ENCODE results near the gene LPXN. TPM values are rescaled to one million over a fixed set of nuclear protein-coding genes. Genes with fewer than 3 reads are reported as not detected.

The LPXN gene
- total RNA-seq, 4 donors from 2014 or later, result 10.0 to 18.7 (median 16.0) TPM

- WGBS, 2 donors (ENCODE audit: low coverage in 1 of 2), result 40 to 89% methylated on average over 1 to 8 of the region's 8 CpGs
- no peak overlapping the region for H3K27ac ChIP-seq
- TF ChIP-seq POLR2AphosphoS5 (IDR thresholded peaks at IDR 0.05) (no peak), CTCF (IDR thresholded peaks at IDR 0.05) (no peak)
- H3K27me3 ChIP-seq, result no peaks in the 10 kb centered on the region
- H3K9me3 ChIP-seq, result no peaks in the 10 kb centered on the region
- no peak overlapping the region for H3K4me3 ChIP-seq
- in situ Hi-C loops (cut with MboI; ENCODE audit: low pct_ligation_motif_present in 1 of 4, low pct_unique_long_range_greater_than_20kb in 1 of 4, low sequenced_read_pairs in 3 of 4) (no loop called here), intact Hi-C loops (cut with DNase I; ENCODE audit: low total_unique reads) (no loop called here)
- peaks cover 0 to 46% (median 19%) of the 10 kb centered on the region in 4 donors for H3K36me3 ChIP-seq
- H3K4me1 ChIP-seq, result peaks cover 3 to 31% (median 19%) of the 10 kb centered on the region in 4 donors
- DNase-seq, result no peak
Measured at GRCh38 chr11:58609723-58610122, 34.1 kb upstream of the LPXN start.

- no peaks in the 10 kb centered on the region for H3K27me3 ChIP-seq
- intact Hi-C loops (cut with DNase I; ENCODE audit: low total_unique reads), result no loop called here
- 76 to 82% methylated on average over 2 to 5 of the region's 5 CpGs for WGBS, 2 donors (ENCODE audit: low coverage in 1 of 2)
- in situ Hi-C loops (cut with MboI; ENCODE audit: low pct_ligation_motif_present in 1 of 4, low pct_unique_long_range_greater_than_20kb in 1 of 4, low sequenced_read_pairs in 3 of 4), result no loop called here
- H3K27ac ChIP-seq, result no peak overlapping the region
- H3K4me1 ChIP-seq, result peaks cover 3 to 34% (median 21%) of the 10 kb centered on the region in 4 donors
- peaks cover 0 to 33% (median 13%) of the 10 kb centered on the region in 4 donors for H3K36me3 ChIP-seq
- no peak for TF ChIP-seq EP300 (IDR thresholded peaks at IDR 0.05; ENCODE audit: low read depth)
- no peak for TF ChIP-seq POLR2AphosphoS5 (IDR thresholded peaks at IDR 0.05)
- TF ChIP-seq CTCF (IDR thresholded peaks at IDR 0.05), result no peak
- TF ChIP-seq POLR2A (IDR thresholded peaks at IDR 0.05), result no peak
- no peak for DNase-seq
- no peak overlapping the region for H3K4me3 ChIP-seq
- H3K9me3 ChIP-seq, result no peaks in the 10 kb centered on the region
Measured at GRCh38 chr11:58608331-58608730, 32.7 kb upstream of the LPXN start.

GRCh38 chr11:58606930-58607714 is 31.5 kb upstream of the LPXN start:
- Histone ChIP-seq H3K4me1 (peaks cover 3 to 34% (median 21%) of the 10 kb centered on the region in 4 donors), H3K4me3 (no peak overlapping the region), H3K36me3 (peaks cover 0 to 20% (median 9%) of the 10 kb centered on the region in 4 donors), H3K27ac (no peak overlapping the region), H3K27me3 (no peaks in the 10 kb centered on the region), H3K9me3 (no peaks in the 10 kb centered on the region)
- no peak for DNase-seq
- TF ChIP-seq POLR2A (IDR thresholded peaks at IDR 0.05) (no peak), POLR2AphosphoS5 (IDR thresholded peaks at IDR 0.05) (no peak), EP300 (IDR thresholded peaks at IDR 0.05; ENCODE audit: low read depth) (no peak), CTCF (IDR thresholded peaks at IDR 0.05) (no peak)
- 77 to 81% methylated on average over 4 of the region's 4 CpGs for WGBS, 2 donors (ENCODE audit: low coverage in 1 of 2)
- intact Hi-C loops (cut with DNase I; ENCODE audit: low total_unique reads) (no loop called here), in situ Hi-C loops (cut with MboI; ENCODE audit: low pct_ligation_motif_present in 1 of 4, low pct_unique_long_range_greater_than_20kb in 1 of 4, low sequenced_read_pairs in 3 of 4) (no loop called here)

- intact Hi-C loops (cut with DNase I; ENCODE audit: low total_unique reads) (no loop called here), in situ Hi-C loops (cut with MboI; ENCODE audit: low pct_ligation_motif_present in 1 of 4, low pct_unique_long_range_greater_than_20kb in 1 of 4, low sequenced_read_pairs in 3 of 4) (no loop called here)
- TF ChIP-seq POLR2AphosphoS5 (IDR thresholded peaks at IDR 0.05), result no peak
- peaks cover 0 to 3% (median 0%) of the 10 kb centered on the region in 4 donors for H3K36me3 ChIP-seq
- no peaks in the 10 kb centered on the region for H3K27me3 ChIP-seq
- peaks cover 12 to 63% (median 45%) of the 10 kb centered on the region in 4 donors for H3K4me1 ChIP-seq
- no peak overlapping the region for H3K4me3 ChIP-seq
- DNase-seq, result no peak
- H3K27ac ChIP-seq, result no peak overlapping the region
- H3K9me3 ChIP-seq, result no peaks in the 10 kb centered on the region
- 81 to 86% methylated on average over 2 of the region's 2 CpGs for WGBS, 2 donors (ENCODE audit: low coverage in 1 of 2)
Measured at GRCh38 chr11:58600510-58600909, 24.9 kb upstream of the LPXN start.

All from transverse colon (tissue), 4 donors.